Measurements from ENCODE around the gene CALCOCO1.
"Not testable (repeated sequence)": the region's sequence is repeated elsewhere in the genome, so short reads cannot be mapped to it uniquely, and the experiment has no call there.

CALCOCO1 gene

DNA sequence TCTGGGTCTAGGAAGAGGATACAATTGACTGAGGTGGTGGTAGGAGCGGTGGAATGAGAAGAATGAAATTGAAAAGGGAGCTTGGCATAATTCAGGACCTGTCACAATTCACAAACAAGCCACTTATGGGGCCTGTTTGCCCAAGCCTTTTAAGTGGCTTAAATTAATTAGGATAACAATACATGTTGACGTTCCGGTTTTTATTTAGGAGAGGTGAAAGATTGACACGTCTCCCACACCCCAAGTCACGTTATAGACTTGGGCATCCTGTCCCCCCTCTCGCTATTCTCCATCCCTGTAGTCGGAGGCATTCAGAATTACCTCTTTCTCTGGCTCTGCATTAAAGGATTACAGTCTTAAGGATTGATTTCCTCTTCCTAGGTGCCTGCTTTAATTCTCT lies 954 bp upstream of the CALCOCO1 start:
- H3K9ac ChIP-seq (ENCODE audit: low read depth, low read length) = no peak overlapping the region
- no peak overlapping the region for H3K27ac ChIP-seq (ENCODE audit: low read depth, low read length)

GRCh38 chr12:53726946-53727309 lies 324 bp downstream of the CALCOCO1 start:
- H3K9me3 ChIP-seq (ENCODE audit: control insufficient read depth, insufficient read depth, low read length) = no peaks in the 10 kb centered on the region
- H3K4me3 ChIP-seq (ENCODE audit: low read depth, low read length) = peak overlapping the region; percentile 86
- H3K36me3 ChIP-seq (ENCODE audit: control insufficient read depth, insufficient read depth, low read length) = no peaks in the 10 kb centered on the region
- peaks cover 8% of the 10 kb centered on the region for H3K4me1 ChIP-seq (ENCODE audit: control insufficient read depth, insufficient read depth, low read length)
- H3K27ac ChIP-seq (ENCODE audit: low read depth, low read length) = no peak overlapping the region
- H3K27me3 ChIP-seq (ENCODE audit: control insufficient read depth, insufficient read depth, low read length) = no peaks in the 10 kb centered on the region; the same call in 1 of the 2 replicates
- H3K9ac ChIP-seq (ENCODE audit: low read depth, low read length) = no peak overlapping the region

More for the DNA sequence above, 954 bp upstream of the CALCOCO1 start:
- Histone ChIP-seq H3K4me3 (ENCODE audit: low read depth, low read length) (peak overlapping the region; percentile 84), H3K36me3 (ENCODE audit: control insufficient read depth, insufficient read depth, low read length) (no peaks in the 10 kb centered on the region), H3K27me3 (ENCODE audit: control insufficient read depth, insufficient read depth, low read length) (peaks cover 4% of the 10 kb centered on the region; the same call in 1 of the 2 replicates), H3K9me3 (ENCODE audit: control insufficient read depth, insufficient read depth, low read length) (no peaks in the 10 kb centered on the region), H3K4me1 (ENCODE audit: control insufficient read depth, insufficient read depth, low read length) (peaks cover 8% of the 10 kb centered on the region)

- no peaks in the 10 kb centered on the region for H3K36me3 ChIP-seq (ENCODE audit: control insufficient read depth, insufficient read depth, low read length)
- H3K4me1 ChIP-seq (ENCODE audit: control insufficient read depth, insufficient read depth, low read length) = peaks cover 8% of the 10 kb centered on the region
- no peak overlapping the region for H3K27ac ChIP-seq (ENCODE audit: low read depth, low read length)
- no peaks in the 10 kb centered on the region for H3K27me3 ChIP-seq (ENCODE audit: control insufficient read depth, insufficient read depth, low read length)
- no peak overlapping the region for H3K9ac ChIP-seq (ENCODE audit: low read depth, low read length)
- no peaks in the 10 kb centered on the region for H3K9me3 ChIP-seq (ENCODE audit: control insufficient read depth, insufficient read depth, low read length)
- H3K4me3 ChIP-seq (ENCODE audit: low read depth, low read length) = peak overlapping the region; percentile 86
These were observed 911 bp downstream of the CALCOCO1 start for GRCh38 chr12:53726341-53726740.

DNA sequence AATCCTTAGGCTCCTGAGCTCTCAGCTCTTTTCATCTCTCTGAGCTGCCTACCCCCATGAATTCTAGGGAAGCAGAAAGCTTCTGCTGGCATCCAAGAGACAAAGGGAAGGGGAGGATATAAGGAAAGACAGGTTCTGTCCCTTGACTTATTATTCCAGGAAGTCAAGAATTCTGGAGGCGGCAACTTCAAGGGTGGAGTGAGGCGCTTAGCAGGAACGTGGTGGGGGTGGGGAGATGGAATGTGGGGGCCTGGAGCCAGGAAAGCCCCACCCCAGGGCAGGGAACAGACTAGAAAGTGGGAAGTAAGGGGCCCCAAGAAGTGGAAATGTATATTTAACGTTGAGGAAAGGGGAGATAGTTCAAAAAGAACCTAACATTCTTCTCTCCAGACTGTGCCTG lies 1.4 kb downstream of the CALCOCO1 start:
- Histone ChIP-seq H3K27me3 (ENCODE audit: control insufficient read depth, insufficient read depth, low read length) (no peaks in the 10 kb centered on the region), H3K9me3 (ENCODE audit: control insufficient read depth, insufficient read depth, low read length) (no peaks in the 10 kb centered on the region), H3K27ac (ENCODE audit: low read depth, low read length) (no peak overlapping the region), H3K4me3 (ENCODE audit: low read depth, low read length) (no peak overlapping the region), H3K4me1 (ENCODE audit: control insufficient read depth, insufficient read depth, low read length) (peaks cover 8% of the 10 kb centered on the region), H3K36me3 (ENCODE audit: control insufficient read depth, insufficient read depth, low read length) (no peaks in the 10 kb centered on the region), H3K9ac (ENCODE audit: low read depth, low read length) (no peak overlapping the region)

DNA sequence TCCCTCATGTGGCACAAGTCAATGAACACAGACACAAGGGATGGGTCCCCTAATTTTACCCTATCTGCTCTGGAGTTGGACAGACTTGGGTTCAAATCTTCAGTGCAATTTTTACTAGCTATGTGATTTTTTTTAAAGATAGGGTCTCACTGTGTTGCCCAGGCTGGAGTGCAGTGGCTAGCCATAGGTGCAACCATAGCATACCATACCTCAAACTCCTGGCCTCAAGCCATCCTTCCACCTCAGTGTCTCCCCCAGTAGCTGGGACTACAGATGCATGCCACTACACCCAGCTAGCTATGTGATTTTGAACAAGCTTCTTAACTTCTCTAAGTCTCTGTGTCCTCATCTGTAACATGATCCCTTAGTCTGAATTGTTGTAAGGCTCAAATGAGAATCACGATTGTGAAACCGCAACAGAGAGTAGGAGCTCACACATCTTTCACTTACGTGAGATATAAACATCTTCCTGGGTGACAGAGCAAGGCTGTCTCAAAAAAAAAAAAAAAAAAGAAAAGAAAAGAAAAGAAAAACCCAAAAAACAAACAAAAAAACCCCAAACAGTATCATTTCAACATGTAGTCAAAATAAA lies 4.7 kb downstream of the CALCOCO1 start:
- H3K4me1 ChIP-seq (ENCODE audit: control insufficient read depth, insufficient read depth, low read length) = 0 out of 2 replicates have a peak, but pooled peaks cover 3% of the 10 kb centered on the region
- no peak overlapping the region for H3K27ac ChIP-seq (ENCODE audit: low read depth, low read length)
- H3K36me3 ChIP-seq (ENCODE audit: control insufficient read depth, insufficient read depth, low read length) = no peaks in the 10 kb centered on the region
- H3K4me3 ChIP-seq (ENCODE audit: low read depth, low read length) = no peak overlapping the region
- no peaks in the 10 kb centered on the region for H3K9me3 ChIP-seq (ENCODE audit: control insufficient read depth, insufficient read depth, low read length)
- H3K9ac ChIP-seq (ENCODE audit: low read depth, low read length) = no peak overlapping the region
- no peaks in the 10 kb centered on the region for H3K27me3 ChIP-seq (ENCODE audit: control insufficient read depth, insufficient read depth, low read length)

DNA sequence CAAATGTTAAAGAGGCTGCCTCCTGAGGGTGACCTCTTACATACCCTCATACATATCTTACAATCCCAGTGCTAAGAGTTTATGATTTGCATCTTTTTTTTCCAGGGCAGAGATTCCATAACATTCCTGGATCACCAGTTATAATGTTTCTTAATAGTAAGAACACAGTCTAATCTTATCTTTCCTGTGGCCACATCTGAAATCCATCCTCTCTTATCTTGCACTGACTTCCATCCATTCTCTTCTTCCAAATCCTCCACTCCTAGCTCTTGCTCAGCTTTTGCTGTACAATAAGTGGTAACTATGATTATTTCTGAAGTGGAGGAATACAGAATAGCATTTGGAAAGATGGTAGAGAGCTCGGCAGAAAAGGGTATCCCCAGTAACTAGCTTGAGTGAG lies 6.3 kb downstream of the CALCOCO1 start:
- H3K4me3 ChIP-seq (ENCODE audit: low read depth, low read length) = no peak overlapping the region
- H3K27ac ChIP-seq (ENCODE audit: low read depth, low read length) = no peak overlapping the region
- H3K4me1 ChIP-seq (ENCODE audit: control insufficient read depth, insufficient read depth, low read length) = no peaks in the 10 kb centered on the region
- no peak overlapping the region for H3K9ac ChIP-seq (ENCODE audit: low read depth, low read length)
- H3K9me3 ChIP-seq (ENCODE audit: control insufficient read depth, insufficient read depth, low read length) = no peaks in the 10 kb centered on the region
- no peaks in the 10 kb centered on the region for H3K36me3 ChIP-seq (ENCODE audit: control insufficient read depth, insufficient read depth, low read length)
- no peaks in the 10 kb centered on the region for H3K27me3 ChIP-seq (ENCODE audit: control insufficient read depth, insufficient read depth, low read length)

GRCh38 chr12:53719649-53720048 lies 7.6 kb downstream of the CALCOCO1 start:
- Histone ChIP-seq H3K9ac (ENCODE audit: low read depth, low read length) (no peak overlapping the region), H3K27me3 (ENCODE audit: control insufficient read depth, insufficient read depth, low read length) (no peaks in the 10 kb centered on the region), H3K4me1 (ENCODE audit: control insufficient read depth, insufficient read depth, low read length) (no peaks in the 10 kb centered on the region), H3K4me3 (ENCODE audit: low read depth, low read length) (no peak overlapping the region), H3K36me3 (ENCODE audit: control insufficient read depth, insufficient read depth, low read length) (no peaks in the 10 kb centered on the region), H3K9me3 (ENCODE audit: control insufficient read depth, insufficient read depth, low read length) (no peaks in the 10 kb centered on the region), H3K27ac (ENCODE audit: low read depth, low read length) (no peak overlapping the region)

DNA sequence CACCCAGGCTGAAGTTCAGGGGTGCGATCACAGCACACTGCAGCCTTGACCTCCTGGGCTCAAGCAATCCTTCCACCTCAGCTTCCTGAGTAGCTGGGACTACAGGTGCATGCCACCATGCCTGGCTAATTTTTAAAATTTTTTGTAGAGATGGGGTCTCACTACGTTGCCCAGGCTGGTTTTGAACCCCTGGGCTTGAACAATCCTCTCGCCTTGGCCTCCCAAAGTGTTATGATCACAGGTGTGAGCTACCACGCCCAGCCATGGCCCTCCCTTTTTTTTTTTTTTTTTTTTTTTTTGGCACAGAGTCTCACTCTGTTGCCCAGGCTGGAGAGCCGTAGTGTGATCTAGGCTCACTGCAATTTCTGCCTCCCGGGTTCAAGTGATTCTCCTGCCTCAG lies 8.7 kb downstream of the CALCOCO1 start:
- H3K9me3 ChIP-seq (ENCODE audit: control insufficient read depth, insufficient read depth, low read length); H3K36me3 ChIP-seq (ENCODE audit: control insufficient read depth, insufficient read depth, low read length); H3K9ac ChIP-seq (ENCODE audit: low read depth, low read length); H3K4me3 ChIP-seq (ENCODE audit: low read depth, low read length); H3K27ac ChIP-seq (ENCODE audit: low read depth, low read length); H3K4me1 ChIP-seq (ENCODE audit: control insufficient read depth, insufficient read depth, low read length); H3K27me3 ChIP-seq (ENCODE audit: control insufficient read depth, insufficient read depth, low read length): not testable (repeated sequence)

GRCh38 chr12:53717319-53717718 lies 9.9 kb downstream of the CALCOCO1 start:
- no peaks in the 10 kb centered on the region for H3K9me3 ChIP-seq (ENCODE audit: control insufficient read depth, insufficient read depth, low read length)
- H3K4me3 ChIP-seq (ENCODE audit: low read depth, low read length) = no peak overlapping the region
- no peaks in the 10 kb centered on the region for H3K4me1 ChIP-seq (ENCODE audit: control insufficient read depth, insufficient read depth, low read length)
- H3K27me3 ChIP-seq (ENCODE audit: control insufficient read depth, insufficient read depth, low read length) = no peaks in the 10 kb centered on the region
- H3K36me3 ChIP-seq (ENCODE audit: control insufficient read depth, insufficient read depth, low read length) = no peaks in the 10 kb centered on the region
- no peak overlapping the region for H3K27ac ChIP-seq (ENCODE audit: low read depth, low read length)
- no peak overlapping the region for H3K9ac ChIP-seq (ENCODE audit: low read depth, low read length)

GRCh38 chr12:53714004-53714403 lies 13.2 kb downstream of the CALCOCO1 start:
- no peaks in the 10 kb centered on the region for H3K9me3 ChIP-seq (ENCODE audit: control insufficient read depth, insufficient read depth, low read length)
- H3K4me3 ChIP-seq (ENCODE audit: low read depth, low read length) = no peak overlapping the region
- no peaks in the 10 kb centered on the region for H3K36me3 ChIP-seq (ENCODE audit: control insufficient read depth, insufficient read depth, low read length)
- peaks cover 4% of the 10 kb centered on the region for H3K27me3 ChIP-seq (ENCODE audit: control insufficient read depth, insufficient read depth, low read length)
- no peak overlapping the region for H3K27ac ChIP-seq (ENCODE audit: low read depth, low read length)
- H3K9ac ChIP-seq (ENCODE audit: low read depth, low read length) = no peak overlapping the region
- H3K4me1 ChIP-seq (ENCODE audit: control insufficient read depth, insufficient read depth, low read length) = no peaks in the 10 kb centered on the region

- Histone ChIP-seq H3K4me3 (ENCODE audit: low read depth, low read length) (no peak overlapping the region), H3K27ac (ENCODE audit: low read depth, low read length) (no peak overlapping the region), H3K4me1 (ENCODE audit: control insufficient read depth, insufficient read depth, low read length) (no peaks in the 10 kb centered on the region), H3K27me3 (ENCODE audit: control insufficient read depth, insufficient read depth, low read length) (peaks cover 8% of the 10 kb centered on the region), H3K36me3 (ENCODE audit: control insufficient read depth, insufficient read depth, low read length) (no peaks in the 10 kb centered on the region), H3K9ac (ENCODE audit: low read depth, low read length) (no peak overlapping the region), H3K9me3 (ENCODE audit: control insufficient read depth, insufficient read depth, low read length) (no peaks in the 10 kb centered on the region)
These were observed 13.7 kb downstream of the CALCOCO1 start for GRCh38 chr12:53713516-53713915.
